HG03175 (cell line): ENCODE measurements around the gene MAP3K7CL.
A peak's percentile ranks its signal among the peaks of the same experiment; 100 is the strongest.

Experiments used
- ATAC-seq: cut with Tn5 transposase; IDR thresholded peaks from one replicate; pipeline ENCODE4 v1.9.1; 2021; ENCODE audit warnings: mild to moderate bottlenecking, moderate library complexity; ENCODE audit not compliant: unreplicated experiment

MAP3K7CL gene

GRCh38 chr21:29194342-29194741 lies 63.9 kb downstream of the MAP3K7CL start:
- ATAC-seq: no peak

- no peak for ATAC-seq
These were observed 64.4 kb downstream of the MAP3K7CL start for GRCh38 chr21:29194847-29195246.

GRCh38 chr21:29195981-29196669 lies 65.7 kb downstream of the MAP3K7CL start:
- ATAC-seq: peak; percentile 97

GRCh38 chr21:29196670-29197191 lies 66.3 kb downstream of the MAP3K7CL start:
- peak; percentile 28 for ATAC-seq

- ATAC-seq: no peak
These were observed 70.7 kb downstream of the MAP3K7CL start for GRCh38 chr21:29201186-29201585.

- ATAC-seq: no peak
These were observed 74.6 kb downstream of the MAP3K7CL start for GRCh38 chr21:29205009-29205408.

GRCh38 chr21:29205988-29206387 lies 75.5 kb downstream of the MAP3K7CL start:
- no peak for ATAC-seq

- no peak for ATAC-seq
These were observed 76.0 kb downstream of the MAP3K7CL start for GRCh38 chr21:29206445-29206844.

- ATAC-seq: no peak
These were observed 76.8 kb downstream of the MAP3K7CL start for GRCh38 chr21:29207201-29207600.

- no peak for ATAC-seq
These were observed 77.7 kb downstream of the MAP3K7CL start for GRCh38 chr21:29208044-29208681.

GRCh38 chr21:29208682-29209059 lies 78.2 kb downstream of the MAP3K7CL start:
- ATAC-seq: no peak

GRCh38 chr21:29209696-29210095 lies 79.3 kb downstream of the MAP3K7CL start:
- ATAC-seq: no peak

- no peak for ATAC-seq
These were observed 80.8 kb downstream of the MAP3K7CL start for GRCh38 chr21:29211205-29211604.

- ATAC-seq: no peak
These were observed 82.0 kb downstream of the MAP3K7CL start for GRCh38 chr21:29212446-29212845.

GRCh38 chr21:29213513-29214385 lies 83.3 kb downstream of the MAP3K7CL start:
- no peak for ATAC-seq

- no peak for ATAC-seq
These were observed 85.3 kb downstream of the MAP3K7CL start for GRCh38 chr21:29215709-29216108.

GRCh38 chr21:29217818-29218291 lies 87.4 kb downstream of the MAP3K7CL start:
- ATAC-seq: no peak

- ATAC-seq: no peak
These were observed 88.3 kb downstream of the MAP3K7CL start for GRCh38 chr21:29218749-29219148.

- no peak for ATAC-seq
These were observed 88.8 kb downstream of the MAP3K7CL start for GRCh38 chr21:29219165-29219770.

- ATAC-seq: no peak
These were observed 90.9 kb downstream of the MAP3K7CL start for GRCh38 chr21:29221253-29221744.

- ATAC-seq: no peak
These were observed 93.6 kb downstream of the MAP3K7CL start for GRCh38 chr21:29224006-29224405.
